Measurements from ENCODE around the gene TTC14.

TTC14 gene, protein sequence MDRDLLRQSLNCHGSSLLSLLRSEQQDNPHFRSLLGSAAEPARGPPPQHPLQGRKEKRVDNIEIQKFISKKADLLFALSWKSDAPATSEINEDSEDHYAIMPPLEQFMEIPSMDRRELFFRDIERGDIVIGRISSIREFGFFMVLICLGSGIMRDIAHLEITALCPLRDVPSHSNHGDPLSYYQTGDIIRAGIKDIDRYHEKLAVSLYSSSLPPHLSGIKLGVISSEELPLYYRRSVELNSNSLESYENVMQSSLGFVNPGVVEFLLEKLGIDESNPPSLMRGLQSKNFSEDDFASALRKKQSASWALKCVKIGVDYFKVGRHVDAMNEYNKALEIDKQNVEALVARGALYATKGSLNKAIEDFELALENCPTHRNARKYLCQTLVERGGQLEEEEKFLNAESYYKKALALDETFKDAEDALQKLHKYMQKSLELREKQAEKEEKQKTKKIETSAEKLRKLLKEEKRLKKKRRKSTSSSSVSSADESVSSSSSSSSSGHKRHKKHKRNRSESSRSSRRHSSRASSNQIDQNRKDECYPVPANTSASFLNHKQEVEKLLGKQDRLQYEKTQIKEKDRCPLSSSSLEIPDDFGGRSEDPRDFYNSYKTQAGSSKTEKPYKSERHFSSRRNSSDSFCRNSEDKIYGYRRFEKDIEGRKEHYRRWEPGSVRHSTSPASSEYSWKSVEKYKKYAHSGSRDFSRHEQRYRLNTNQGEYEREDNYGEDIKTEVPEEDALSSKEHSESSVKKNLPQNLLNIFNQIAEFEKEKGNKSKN

DNA sequence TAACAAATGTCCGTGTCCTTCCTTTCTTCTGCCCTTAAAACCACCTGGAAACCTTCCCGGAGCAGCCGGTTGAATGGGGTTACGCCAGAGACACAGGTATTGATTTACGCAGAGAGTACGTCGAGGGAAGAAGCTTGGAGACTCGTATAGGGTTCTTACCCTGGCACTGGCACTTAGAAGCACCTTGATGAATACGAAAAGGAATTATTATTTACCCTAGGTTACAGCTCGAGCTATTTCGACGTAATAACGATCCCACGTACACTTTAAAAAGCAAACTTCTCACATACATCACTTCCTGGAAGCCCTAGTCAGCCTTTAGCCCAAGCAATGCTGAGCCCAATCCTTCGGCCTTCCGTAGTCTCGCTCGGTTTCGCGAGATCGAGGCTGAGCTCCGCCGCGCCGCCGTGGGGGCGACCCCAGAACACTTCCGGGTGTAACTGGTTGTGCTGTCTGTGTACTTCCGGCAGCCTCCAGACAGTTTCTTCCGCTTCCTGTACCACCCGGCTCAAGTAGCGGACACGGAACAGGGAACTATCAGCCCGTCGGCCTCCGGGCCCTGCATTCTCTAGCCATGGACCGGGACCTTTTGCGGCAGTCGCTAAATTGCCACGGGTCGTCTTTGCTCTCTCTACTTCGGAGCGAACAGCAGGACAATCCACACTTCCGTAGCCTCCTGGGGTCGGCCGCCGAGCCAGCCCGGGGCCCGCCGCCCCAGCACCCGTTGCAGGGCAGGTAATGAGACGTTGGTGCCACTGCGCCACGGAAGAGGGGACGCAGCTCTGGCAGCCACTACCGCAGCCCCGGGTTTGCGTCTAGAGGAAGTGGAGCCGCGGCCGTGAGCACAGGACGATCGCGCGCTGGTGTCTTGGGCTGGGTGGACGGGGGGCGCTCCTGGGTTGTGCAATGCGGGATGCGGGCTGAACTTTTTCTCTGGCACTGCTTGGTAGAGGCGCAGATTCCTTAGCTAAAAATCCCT, at the start of gene TTC14:
TSS of gene TTC14 (plus strand) at position 476 of the 979 bp plus-strand sequence. CDS start at position 575, 99 bp downstream.
- peak; percentile 97 for DNase-seq (ENCODE audit: low read depth, low spot score)
- H3K4me3 ChIP-seq (ENCODE audit: low read depth, low read length) = peak within 1 kb of the TSS; percentile 87
- in situ Hi-C loops (cut with HindIII; ENCODE audit: low sequenced_read_pairs) = no loop called here
- TF ChIP-seq, protein P1, sequence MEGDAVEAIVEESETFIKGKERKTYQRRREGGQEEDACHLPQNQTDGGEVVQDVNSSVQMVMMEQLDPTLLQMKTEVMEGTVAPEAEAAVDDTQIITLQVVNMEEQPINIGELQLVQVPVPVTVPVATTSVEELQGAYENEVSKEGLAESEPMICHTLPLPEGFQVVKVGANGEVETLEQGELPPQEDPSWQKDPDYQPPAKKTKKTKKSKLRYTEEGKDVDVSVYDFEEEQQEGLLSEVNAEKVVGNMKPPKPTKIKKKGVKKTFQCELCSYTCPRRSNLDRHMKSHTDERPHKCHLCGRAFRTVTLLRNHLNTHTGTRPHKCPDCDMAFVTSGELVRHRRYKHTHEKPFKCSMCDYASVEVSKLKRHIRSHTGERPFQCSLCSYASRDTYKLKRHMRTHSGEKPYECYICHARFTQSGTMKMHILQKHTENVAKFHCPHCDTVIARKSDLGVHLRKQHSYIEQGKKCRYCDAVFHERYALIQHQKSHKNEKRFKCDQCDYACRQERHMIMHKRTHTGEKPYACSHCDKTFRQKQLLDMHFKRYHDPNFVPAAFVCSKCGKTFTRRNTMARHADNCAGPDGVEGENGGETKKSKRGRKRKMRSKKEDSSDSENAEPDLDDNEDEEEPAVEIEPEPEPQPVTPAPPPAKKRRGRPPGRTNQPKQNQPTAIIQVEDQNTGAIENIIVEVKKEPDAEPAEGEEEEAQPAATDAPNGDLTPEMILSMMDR (IDR thresholded peaks at IDR 0.05; ENCODE audit: low read depth, low read length) = no peak

DNA sequence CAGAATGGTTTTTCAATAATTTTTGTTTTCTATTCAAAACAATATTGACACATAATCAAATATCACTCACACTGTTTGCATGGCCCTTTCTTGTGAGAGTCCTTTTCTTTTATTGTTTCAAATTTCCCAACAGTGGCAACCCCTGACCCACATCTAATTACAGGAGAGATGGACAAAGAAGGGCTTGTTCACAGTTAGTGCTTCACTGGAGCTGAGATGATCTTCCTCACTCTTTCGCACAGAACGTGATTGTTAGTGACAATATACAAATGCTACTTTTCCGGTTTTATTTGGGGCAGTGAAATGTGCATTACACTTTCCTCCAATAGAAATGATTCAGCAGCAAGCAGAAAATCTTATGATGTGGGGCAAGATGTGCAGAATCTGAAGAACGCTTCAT, 38.6 kb upstream of the TTC14 start:
- no peak overlapping the region for H3K4me3 ChIP-seq (ENCODE audit: low read depth, low read length)
- no peak for DNase-seq (ENCODE audit: low read depth, low spot score)
- in situ Hi-C loops (cut with HindIII; ENCODE audit: low sequenced_read_pairs) = no loop called here
- TF ChIP-seq, protein P1 (IDR thresholded peaks at IDR 0.05; ENCODE audit: low read depth, low read length) = no peak

DNA sequence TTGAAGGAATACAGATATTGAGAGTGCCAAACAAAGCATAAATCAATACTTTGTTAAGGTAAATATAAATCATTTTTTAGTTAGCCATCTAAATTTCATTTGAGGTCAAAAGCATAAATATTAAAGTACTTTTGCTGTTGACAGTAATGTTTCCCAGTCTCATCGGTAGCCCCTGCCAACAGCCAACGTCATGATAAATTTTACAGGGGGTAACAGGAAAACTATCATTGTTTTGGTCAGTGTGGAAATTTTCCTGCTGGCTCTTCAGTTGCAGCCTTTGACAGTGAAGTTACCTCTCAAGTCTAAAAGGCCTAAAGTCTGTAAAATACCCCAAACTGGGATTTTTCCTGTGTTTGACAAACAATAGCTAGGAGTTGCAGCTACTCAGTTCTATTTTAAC, 37.3 kb upstream of the TTC14 start:
- H3K4me3 ChIP-seq (ENCODE audit: low read depth, low read length) = no peak overlapping the region
- TF ChIP-seq, protein P1 (IDR thresholded peaks at IDR 0.05; ENCODE audit: low read depth, low read length) = no peak
- no peak for DNase-seq (ENCODE audit: low read depth, low spot score)
- in situ Hi-C loops (cut with HindIII; ENCODE audit: low sequenced_read_pairs) = no loop called here

DNA sequence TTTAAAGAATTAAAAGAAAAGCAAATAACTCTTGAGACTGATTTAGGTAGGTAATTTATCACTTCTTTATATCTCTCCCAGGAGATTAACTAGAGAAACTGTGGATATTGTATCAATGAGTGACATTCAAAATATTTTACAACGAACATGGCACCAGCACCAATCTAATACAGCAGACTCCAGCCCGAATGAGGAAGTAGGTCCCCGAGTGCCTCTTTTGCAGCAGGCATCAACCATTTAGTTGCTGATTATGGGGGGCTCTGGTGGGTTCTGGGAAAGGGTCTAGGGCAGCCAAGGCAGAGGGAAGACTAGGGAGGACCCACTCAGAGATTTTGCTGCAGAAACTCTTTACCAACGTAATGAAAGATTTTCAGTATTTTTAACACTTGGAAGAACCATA, 31.7 kb upstream of the TTC14 start:
- in situ Hi-C loops (cut with HindIII; ENCODE audit: low sequenced_read_pairs) = no loop called here
- TF ChIP-seq, protein P1 (IDR thresholded peaks at IDR 0.05; ENCODE audit: low read depth, low read length) = no peak
- no peak for DNase-seq (ENCODE audit: low read depth, low spot score)
- H3K4me3 ChIP-seq (ENCODE audit: low read depth, low read length) = no peak overlapping the region

DNA sequence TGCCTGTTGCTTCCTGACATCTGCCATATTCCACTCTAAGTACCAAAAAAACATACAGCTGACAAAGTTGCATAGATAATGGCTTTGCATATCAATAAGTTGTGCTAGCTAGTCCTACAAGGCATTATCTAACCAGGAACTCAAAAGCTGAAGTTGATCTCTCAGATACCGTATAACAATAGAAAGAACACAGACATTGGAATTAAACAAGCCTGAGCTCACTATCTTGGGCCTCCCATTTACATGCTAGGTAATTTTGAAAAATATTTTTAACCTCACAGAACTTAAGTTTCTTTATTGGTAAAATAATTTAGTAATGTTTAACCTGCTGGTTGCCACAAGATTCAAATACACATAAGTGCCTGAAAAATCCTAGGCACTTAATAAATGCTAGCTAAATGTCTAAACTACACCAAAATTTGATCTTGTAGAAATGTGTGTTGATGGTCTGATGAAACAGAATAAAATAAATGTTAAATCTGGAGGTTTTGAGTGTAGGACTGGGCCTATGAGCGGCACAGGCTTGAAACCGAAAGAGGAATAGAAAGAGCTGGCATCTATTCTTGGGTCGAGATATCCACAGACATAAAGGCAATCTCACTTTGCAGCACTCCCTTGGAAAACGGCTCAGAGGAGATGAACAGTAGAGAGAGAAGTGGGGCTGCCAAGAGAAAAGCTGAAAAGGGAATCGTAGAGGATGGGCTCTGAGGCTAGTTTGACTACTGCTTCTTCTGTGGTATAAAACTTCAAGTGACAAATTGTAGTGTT, 29.9 kb upstream of the TTC14 start:
- H3K4me3 ChIP-seq (ENCODE audit: low read depth, low read length) = no peak overlapping the region
- in situ Hi-C loops (cut with HindIII; ENCODE audit: low sequenced_read_pairs) = no loop called here
- no peak for DNase-seq (ENCODE audit: low read depth, low spot score)
- TF ChIP-seq, protein P1 (IDR thresholded peaks at IDR 0.05; ENCODE audit: low read depth, low read length) = no peak

Data from astrocyte of the spinal cord (primary cell).